ENCODE data around the gene SETBP1. TPM values are rescaled to one million over a fixed set of nuclear protein-coding genes. Genes with fewer than 3 reads are reported as not detected.
A peak's percentile ranks its signal among the peaks of the same experiment; 100 is the strongest.

Gene SETBP1
- total RNA-seq, 2 donors from 2014 or later = 77.9 to 79.6 TPM

DNA sequence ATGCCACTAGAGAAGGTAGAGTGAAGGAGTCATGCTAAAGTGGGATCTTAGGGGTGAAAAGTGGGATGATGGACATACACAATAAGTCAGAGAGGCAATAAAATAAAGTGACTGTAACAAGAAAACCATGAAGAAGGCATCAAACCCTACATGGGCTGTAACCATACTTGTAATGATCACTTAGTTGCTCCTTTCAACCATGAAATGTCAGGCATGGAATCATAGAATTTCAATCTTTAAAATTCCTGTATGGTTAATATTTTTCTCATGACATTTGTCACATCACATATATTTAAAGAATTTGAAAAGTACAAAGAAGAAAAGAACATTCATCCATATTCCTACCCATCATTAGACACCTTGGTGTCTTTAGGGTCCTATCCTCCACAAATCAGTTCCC lies 20.9 kb upstream of the SETBP1 start:
- peaks cover 0 to 9% of the 10 kb centered on the region in 2 donors for H3K4me1 Mint-ChIP-seq (ENCODE audit: low read depth in 2 of 2)
- no peak overlapping the region for H3K27ac Mint-ChIP-seq
- H3K4me3 Mint-ChIP-seq = no peak overlapping the region
- no peaks in the 10 kb centered on the region for H3K9me3 Mint-ChIP-seq
- peaks cover 0 to 6% of the 10 kb centered on the region in 2 donors for H3K27me3 Mint-ChIP-seq
- no peak for ATAC-seq
- no peak for DNase-seq (ENCODE audit: low spot score)
- H3K36me3 Mint-ChIP-seq = no peaks in the 10 kb centered on the region

DNA sequence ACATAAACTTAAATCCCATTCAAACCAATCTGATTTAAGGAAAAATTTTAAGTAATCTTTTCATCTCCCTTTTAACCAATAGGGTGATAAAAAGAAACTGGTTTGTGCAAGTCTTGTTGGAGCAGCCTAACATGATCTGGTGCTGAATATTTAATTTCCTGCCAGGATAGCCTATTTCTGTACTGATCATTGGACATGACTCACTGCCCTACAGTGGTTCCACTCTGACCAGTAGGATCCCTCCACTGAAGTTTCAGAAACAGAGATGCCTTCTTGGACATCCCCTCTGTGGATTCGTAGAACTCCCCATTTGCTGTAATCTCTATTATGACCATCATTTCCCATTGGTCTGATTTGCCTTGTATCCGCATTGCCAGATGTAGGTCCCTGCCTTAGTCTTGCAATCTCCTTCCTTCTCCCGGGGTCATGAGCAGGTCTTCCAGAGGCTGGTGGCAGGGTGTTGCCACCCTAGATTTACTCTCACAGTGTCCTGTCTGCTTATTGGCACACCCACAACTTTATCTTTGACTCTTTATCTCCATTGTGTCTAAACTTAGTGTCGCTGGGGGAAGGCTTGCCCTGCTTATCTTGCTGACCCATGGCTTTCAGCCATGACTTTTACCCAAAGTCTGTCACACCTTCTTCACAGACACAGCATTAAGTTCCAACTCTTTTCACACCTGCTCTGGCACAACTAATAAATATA lies 12.3 kb upstream of the SETBP1 start:
- ATAC-seq (no peak), DNase-seq (ENCODE audit: low spot score) (no peak)
- Mint-ChIP-seq H3K27ac (peak overlapping the region in 1 of 2 donors; percentile 6), H3K27me3 (peaks cover 0 to 5% of the 10 kb centered on the region in 2 donors), H3K4me3 (no peak overlapping the region), H3K9me3 (no peaks in the 10 kb centered on the region), H3K4me1 (ENCODE audit: low read depth in 2 of 2) (peaks cover 0 to 11% of the 10 kb centered on the region in 2 donors), H3K36me3 (no peaks in the 10 kb centered on the region)

DNA sequence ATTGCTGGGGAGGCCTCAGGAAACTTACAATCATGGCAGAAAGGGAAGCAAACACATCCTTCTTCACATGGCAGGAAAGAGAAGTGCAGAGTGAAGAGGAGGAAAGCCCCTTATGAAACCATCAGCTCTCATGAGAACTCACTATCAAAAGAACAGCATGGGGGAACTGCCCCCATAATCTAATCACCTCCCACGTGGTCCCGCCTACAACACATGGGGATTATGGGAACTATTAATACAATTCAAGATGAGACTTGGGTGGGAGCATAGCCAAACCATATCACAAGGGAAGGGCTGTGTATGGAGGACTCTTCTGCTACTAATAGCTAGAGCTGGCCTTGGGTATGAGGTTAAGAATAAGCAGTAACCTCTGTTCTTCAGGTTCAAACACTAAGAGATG lies 8.8 kb upstream of the SETBP1 start:
- Mint-ChIP-seq H3K4me3 (no peak overlapping the region), H3K9me3 (no peaks in the 10 kb centered on the region), H3K27me3 (no peaks in the 10 kb centered on the region), H3K4me1 (ENCODE audit: low read depth in 2 of 2) (peaks cover 0 to 9% of the 10 kb centered on the region in 2 donors), H3K36me3 (no peaks in the 10 kb centered on the region), H3K27ac (peak overlapping the region in 1 of 2 donors; percentile 59)
- ATAC-seq (no peak), DNase-seq (ENCODE audit: low spot score) (no peak)

DNA sequence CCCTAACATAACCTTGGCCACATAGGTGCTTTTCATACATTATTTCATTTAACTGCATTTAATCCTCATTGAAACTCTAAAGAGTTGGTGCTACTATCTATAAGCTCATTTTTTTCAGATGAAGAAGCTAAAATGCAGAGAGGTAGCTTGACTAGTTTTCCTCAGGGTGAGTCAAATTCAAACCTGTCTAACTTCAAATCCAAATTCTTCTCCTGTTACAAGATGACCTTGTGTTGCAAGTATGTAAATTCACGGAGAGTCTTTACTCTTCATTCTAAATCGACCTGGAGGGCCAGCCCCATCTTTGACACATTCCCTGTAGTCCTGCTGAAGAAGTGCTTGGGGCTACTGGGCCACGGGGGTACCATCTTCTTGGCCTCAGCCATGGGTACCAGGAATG lies 8.2 kb upstream of the SETBP1 start:
- Mint-ChIP-seq H3K27ac (no peak overlapping the region), H3K9me3 (no peaks in the 10 kb centered on the region), H3K27me3 (no peaks in the 10 kb centered on the region), H3K36me3 (no peaks in the 10 kb centered on the region), H3K4me3 (no peak overlapping the region), H3K4me1 (ENCODE audit: low read depth in 2 of 2) (peaks cover 2 to 10% of the 10 kb centered on the region in 2 donors)
- DNase-seq (ENCODE audit: low spot score) = no peak
- ATAC-seq = no peak

DNA sequence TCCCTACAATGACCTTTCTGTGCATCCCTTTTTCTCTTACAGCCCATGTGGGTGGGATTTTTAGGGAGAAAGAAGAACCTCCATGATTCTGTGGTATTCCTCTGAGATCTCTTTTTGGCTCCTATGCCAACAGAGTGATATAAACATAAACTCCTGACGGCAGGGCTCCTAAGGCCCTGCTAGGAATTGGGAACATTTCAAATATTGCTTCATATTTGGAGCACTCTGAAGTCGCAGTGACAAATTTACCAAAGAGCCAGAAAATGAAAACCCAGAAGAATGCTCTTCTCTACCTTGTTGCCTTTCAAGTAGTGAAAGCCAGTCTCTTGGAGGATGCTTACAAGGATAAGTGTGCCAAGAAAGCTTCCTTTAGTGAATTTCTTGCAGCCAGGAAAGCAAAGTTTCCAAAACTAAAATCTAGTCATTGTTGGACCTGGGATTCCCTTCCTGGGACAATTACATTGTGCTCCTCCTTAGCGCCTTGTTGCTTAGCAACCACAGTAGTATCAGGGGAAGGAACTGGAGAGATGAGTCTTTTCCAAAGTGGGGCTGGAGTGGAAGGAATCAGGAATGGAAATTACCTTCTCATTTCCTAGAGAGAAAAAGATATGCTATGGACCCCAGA lies 7.3 kb upstream of the SETBP1 start:
- no peak for ATAC-seq
- no peak overlapping the region for H3K4me3 Mint-ChIP-seq
- H3K27ac Mint-ChIP-seq = no peak overlapping the region
- peaks cover 11 to 18% of the 10 kb centered on the region in 2 donors for H3K4me1 Mint-ChIP-seq (ENCODE audit: low read depth in 2 of 2)
- no peaks in the 10 kb centered on the region for H3K27me3 Mint-ChIP-seq
- H3K9me3 Mint-ChIP-seq = no peaks in the 10 kb centered on the region
- H3K36me3 Mint-ChIP-seq = no peaks in the 10 kb centered on the region
- no peak for DNase-seq (ENCODE audit: low spot score)

DNA sequence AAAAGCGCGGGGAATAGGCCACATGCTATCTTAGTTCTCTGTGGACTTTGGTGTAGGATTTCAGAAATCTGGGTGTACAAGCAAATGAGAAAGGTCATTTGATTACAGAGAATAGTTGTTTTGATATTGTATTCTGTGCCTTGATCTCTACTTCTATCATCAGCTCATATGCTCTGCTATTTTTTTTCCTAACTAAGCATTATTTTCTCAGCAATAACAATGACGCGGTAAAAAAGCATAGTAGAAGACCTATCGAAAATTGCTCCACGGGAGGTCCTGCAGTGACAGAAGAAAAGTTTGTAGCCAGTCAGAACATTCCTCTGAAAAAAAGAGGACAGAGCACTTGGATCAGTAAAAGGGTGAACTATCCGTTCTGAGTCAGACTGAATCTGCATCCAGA lies 2.8 kb upstream of the SETBP1 start:
- Mint-ChIP-seq H3K9me3 (no peaks in the 10 kb centered on the region), H3K4me3 (peak overlapping the region; percentile 38), H3K36me3 (peaks cover 6% of the 10 kb centered on the region), H3K27ac (peak overlapping the region; percentile 37 to 73), H3K27me3 (no peaks in the 10 kb centered on the region), H3K4me1 (ENCODE audit: low read depth in 2 of 2) (peaks cover 13 to 15% of the 10 kb centered on the region in 2 donors)
- ATAC-seq (no peak), DNase-seq (ENCODE audit: low spot score) (no peak)

DNA sequence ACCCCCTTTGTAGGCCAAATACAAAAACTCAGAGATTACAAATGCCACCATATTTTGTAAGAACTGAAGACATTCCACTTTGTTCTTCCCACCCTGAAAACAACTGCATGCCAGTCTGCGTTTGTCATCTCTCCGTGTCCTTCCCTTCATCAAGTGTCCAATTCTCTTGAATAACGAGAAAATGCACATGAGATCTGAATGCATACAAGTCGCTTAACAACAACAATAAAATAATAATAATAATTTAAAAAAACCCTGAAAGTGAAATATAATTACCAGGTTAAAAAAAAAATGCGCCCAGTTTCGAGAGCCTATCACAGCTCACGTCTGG lies 2.0 kb upstream of the SETBP1 start:
- Mint-ChIP-seq H3K27me3 (no peaks in the 10 kb centered on the region), H3K4me1 (ENCODE audit: low read depth in 2 of 2) (peaks cover 13 to 15% of the 10 kb centered on the region in 2 donors), H3K9me3 (no peaks in the 10 kb centered on the region), H3K27ac (peak overlapping the region; percentile 37 to 73), H3K36me3 (peaks cover 6% of the 10 kb centered on the region), H3K4me3 (no peak overlapping the region)
- ATAC-seq (no peak), DNase-seq (ENCODE audit: low spot score) (no peak)

DNA sequence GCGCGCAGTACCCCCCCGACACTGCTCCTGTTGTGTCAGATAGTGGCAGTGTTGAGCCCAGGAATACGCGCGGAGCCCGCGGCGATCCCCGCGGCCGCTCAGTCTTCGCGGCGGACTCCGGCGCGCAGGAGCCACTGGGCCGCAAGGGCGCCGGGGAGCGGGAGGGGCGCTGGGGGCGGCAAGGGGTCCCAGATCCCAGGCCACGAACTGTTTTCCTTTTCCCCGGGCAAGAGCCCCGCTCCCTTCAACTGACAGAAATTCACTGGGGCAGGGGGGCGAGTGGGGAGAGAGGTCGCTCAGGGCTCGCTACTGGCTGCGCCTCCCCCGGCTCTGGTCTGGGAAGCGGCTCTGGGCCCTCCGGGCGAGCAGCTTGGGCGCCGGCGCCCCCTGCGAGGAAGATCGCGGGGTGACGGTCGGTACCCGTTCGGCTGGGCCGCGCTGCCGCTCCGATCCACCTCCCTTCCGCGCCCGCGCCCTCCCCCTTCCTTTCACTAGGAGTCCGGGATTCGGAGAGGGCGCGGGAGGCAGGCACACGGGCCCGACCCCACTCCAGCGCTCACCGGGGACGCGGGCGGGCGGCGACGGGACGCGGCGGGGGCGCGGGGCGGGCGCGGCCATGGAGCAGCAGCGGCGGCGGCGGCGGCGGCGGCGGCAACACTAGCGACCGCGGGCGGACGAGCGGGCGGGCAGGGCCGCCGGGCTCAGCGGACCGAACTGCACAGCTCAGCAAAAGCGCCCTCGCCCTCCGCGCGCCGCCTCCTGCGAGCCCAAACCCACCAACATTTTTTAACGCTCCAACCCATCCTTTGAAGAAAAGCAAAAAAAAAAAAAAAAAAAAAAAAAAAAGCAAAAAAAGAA lies 1.4 kb upstream of the SETBP1 start:
- ATAC-seq (peak; percentile 91 to 93), DNase-seq (ENCODE audit: low spot score) (peak; percentile 89)
- no peaks in the 10 kb centered on the region for H3K27me3 Mint-ChIP-seq
- H3K36me3 Mint-ChIP-seq = peaks cover 6% of the 10 kb centered on the region
- H3K4me1 Mint-ChIP-seq (ENCODE audit: low read depth in 2 of 2) = peaks cover 13 to 15% of the 10 kb centered on the region in 2 donors
- H3K27ac Mint-ChIP-seq = peak overlapping the region; percentile 37 to 73
- H3K4me3 Mint-ChIP-seq = no peak overlapping the region
- H3K9me3 Mint-ChIP-seq = no peaks in the 10 kb centered on the region

DNA sequence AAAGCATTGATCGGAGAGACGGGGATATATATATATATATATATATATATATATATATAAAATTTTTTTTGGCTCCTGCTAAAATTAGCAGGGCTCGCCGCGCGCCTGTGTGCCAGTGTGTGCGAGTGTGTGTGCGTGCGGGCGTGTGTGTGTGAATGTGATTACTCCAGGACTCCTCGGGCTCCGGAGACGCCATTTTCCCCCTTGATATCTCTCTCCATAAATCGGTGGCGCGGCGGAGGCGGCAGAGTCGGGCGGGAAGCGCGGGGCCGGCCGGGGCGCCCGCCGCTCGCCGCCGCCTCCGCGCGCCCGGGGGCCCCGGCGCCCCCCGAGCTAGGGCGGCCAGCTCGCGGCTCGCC lies 795 bp upstream of the SETBP1 start:
- H3K27ac Mint-ChIP-seq = no peak overlapping the region
- H3K27me3 Mint-ChIP-seq = no peaks in the 10 kb centered on the region
- peaks cover 6% of the 10 kb centered on the region for H3K36me3 Mint-ChIP-seq
- H3K4me1 Mint-ChIP-seq (ENCODE audit: low read depth in 2 of 2) = peaks cover 13 to 15% of the 10 kb centered on the region in 2 donors
- DNase-seq (ENCODE audit: low spot score) = no peak
- no peak overlapping the region for H3K4me3 Mint-ChIP-seq
- ATAC-seq = peak; percentile 22 to 24
- H3K9me3 Mint-ChIP-seq = no peaks in the 10 kb centered on the region

DNA sequence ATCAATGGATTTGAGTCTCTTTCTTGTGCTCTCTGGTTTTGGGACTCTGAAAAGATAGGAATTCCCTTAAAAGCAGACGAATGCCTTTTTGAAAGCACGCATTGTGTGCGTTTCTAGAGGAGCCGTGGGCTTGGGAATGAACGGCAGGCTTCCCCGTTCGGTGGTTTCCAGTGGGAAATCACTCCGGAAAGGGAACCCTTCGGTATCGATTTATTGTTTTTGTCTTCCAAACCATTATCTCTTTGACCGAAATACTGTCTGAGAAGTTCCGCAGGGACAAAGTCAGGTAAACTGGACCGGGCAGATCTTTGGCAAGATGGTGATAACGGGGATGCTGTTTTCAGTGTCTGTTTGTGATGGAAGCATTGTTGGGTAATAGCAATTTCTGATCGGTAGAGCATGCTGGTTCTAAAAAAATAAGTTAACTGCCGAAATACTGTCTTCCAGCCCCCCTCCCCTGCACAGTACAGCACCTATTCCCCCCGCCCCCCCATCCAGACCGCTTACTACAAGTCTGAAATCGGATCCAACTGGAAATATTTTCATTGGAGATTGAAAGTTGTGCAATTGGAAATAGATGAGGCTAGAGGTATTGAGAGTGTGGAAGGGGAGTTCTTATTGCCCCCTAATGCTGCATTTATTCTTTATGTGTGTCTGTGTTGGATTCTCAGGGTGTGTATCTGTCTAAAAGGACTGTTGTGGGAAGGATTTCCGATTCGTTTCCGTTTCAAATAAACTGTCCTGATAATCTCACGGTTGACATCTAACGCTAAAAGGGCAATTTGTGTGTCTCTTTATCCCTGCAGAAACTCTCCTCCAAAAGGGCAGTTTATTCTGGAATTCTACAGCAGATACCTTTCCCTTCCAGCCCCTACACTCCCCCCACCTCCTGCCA lies 635 bp downstream of the SETBP1 start:
- DNase-seq (ENCODE audit: low spot score) (no peak), ATAC-seq (no peak)
- Mint-ChIP-seq H3K4me1 (ENCODE audit: low read depth in 2 of 2) (peaks cover 21 to 23% of the 10 kb centered on the region in 2 donors), H3K27me3 (no peaks in the 10 kb centered on the region), H3K9me3 (no peaks in the 10 kb centered on the region), H3K27ac (no peak overlapping the region), H3K4me3 (no peak overlapping the region), H3K36me3 (peaks cover 6% of the 10 kb centered on the region)

DNA sequence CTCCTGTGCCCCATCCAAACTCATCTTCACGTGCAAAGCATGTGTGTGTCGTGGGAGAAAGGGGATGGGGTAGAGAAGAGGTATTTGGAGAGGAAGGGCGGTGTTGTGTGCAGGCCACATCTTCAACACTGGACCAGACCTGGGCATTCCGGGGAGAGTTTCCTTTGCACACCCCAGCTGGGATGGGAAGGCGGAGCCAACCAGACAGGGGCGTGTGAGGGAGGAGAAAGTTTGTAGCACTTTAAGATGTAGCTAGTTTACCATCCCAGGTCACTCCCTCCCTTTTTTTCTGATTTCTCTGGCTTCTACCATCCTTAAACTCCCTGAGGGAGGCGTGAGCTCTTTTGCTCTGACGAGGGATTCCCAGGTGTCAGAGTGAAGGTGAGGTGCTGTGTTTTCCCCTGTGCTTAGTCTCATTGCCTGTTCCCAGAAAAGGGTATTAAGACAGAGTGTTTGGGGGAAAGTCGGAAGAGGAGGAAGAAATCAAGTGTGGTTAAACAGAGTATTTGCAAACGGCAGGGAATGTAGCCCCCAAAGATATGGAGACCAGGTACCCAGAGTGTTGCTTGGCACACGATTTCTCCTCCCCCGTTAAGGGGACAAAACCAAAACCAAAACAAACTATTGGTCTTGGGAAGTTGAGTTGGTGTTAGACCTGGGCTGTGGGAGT lies 1.6 kb downstream of the SETBP1 start:
- Mint-ChIP-seq H3K27ac (no peak overlapping the region), H3K27me3 (no peaks in the 10 kb centered on the region), H3K4me3 (no peak overlapping the region), H3K36me3 (peaks cover 6% of the 10 kb centered on the region), H3K4me1 (ENCODE audit: low read depth in 2 of 2) (peaks cover 28 to 33% of the 10 kb centered on the region in 2 donors), H3K9me3 (no peaks in the 10 kb centered on the region)
- ATAC-seq = no peak
- no peak for DNase-seq (ENCODE audit: low spot score)

DNA sequence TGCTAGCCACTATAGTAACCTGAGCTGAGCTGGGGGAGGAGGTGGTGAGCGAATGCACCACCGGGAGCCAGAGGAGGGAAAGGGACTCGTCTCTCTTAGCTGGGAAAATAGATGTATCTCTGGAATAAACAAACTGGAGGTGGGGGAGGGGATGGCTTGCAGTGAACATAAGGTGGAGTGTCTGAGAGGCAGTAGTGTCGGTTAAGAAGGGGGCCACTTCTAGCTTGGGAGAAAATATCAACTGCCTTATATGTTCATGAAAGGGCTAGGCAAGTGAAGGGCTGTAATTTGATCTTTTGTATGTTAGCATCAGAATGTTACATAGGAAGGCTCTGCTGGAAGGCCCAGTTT lies 2.2 kb downstream of the SETBP1 start:
- H3K27ac Mint-ChIP-seq = no peak overlapping the region
- no peaks in the 10 kb centered on the region for H3K9me3 Mint-ChIP-seq
- H3K4me3 Mint-ChIP-seq = no peak overlapping the region

DNA sequence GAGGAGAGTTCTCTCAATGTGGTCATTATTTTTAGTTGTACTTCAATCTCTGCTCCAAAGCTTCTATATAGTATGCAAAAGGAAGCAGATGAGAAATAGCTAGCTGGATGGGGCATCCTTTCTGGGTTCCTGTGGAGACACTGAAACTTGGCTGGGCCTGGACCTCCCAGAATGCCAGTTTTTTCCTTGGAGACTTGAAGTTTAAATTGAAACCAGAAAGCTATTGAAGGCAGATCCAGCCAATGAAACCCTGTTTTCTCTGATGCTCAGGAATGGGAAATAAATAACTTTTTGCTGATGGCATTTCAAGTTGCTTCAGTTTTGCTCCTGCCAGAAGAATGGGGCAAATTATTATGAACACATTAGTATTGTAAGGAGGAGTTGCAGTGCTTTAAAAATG lies 2.9 kb downstream of the SETBP1 start:
- Mint-ChIP-seq H3K4me1 (ENCODE audit: low read depth in 2 of 2) (peaks cover 24 to 26% of the 10 kb centered on the region in 2 donors), H3K36me3 (peaks cover 6% of the 10 kb centered on the region), H3K27me3 (no peaks in the 10 kb centered on the region), H3K9me3 (no peaks in the 10 kb centered on the region), H3K4me3 (no peak overlapping the region), H3K27ac (no peak overlapping the region)
- DNase-seq (ENCODE audit: low spot score) = no peak
- ATAC-seq = no peak

More for the DNA sequence above, 2.2 kb downstream of the SETBP1 start:
- no peak for DNase-seq (ENCODE audit: low spot score)
- H3K36me3 Mint-ChIP-seq = peaks cover 6% of the 10 kb centered on the region
- no peaks in the 10 kb centered on the region for H3K27me3 Mint-ChIP-seq
- no peak for ATAC-seq
- H3K4me1 Mint-ChIP-seq (ENCODE audit: low read depth in 2 of 2) = peaks cover 29 to 33% of the 10 kb centered on the region in 2 donors

Measured in natural killer cell treated with Interleukin-12 subunit alpha and Interleukin-12 subunit beta and Interleukin-15 and Interleukin-18, amount 100 ng/mL, for 72 hours (primary cell).